Measurements from ENCODE around the gene IFNA1.

The IFNA1 gene

GRCh38 chr9:21450733-21451394, 10.6 kb downstream of the IFNA1 start:
- Histone ChIP-seq H3K27ac (ENCODE audit: low read depth, low read length) (no peak overlapping the region), H3K9me3 (ENCODE audit: control insufficient read depth, insufficient read depth, low read depth, low read length) (no peaks in the 10 kb centered on the region), H3K4me1 (ENCODE audit: control insufficient read depth, insufficient read depth, low read length) (peaks cover 5% of the 10 kb centered on the region; the same call in 1 of the 2 replicates), H3K36me3 (ENCODE audit: control insufficient read depth, insufficient read depth, low read length) (no peaks in the 10 kb centered on the region), H3K9ac (ENCODE audit: low read length) (no peak overlapping the region), H3K27me3 (ENCODE audit: control insufficient read depth, insufficient read depth, low read length) (no peaks in the 10 kb centered on the region), H3K4me3 (ENCODE audit: low read depth, low read length) (no peak overlapping the region)

GRCh38 chr9:21452681-21453080, 12.4 kb downstream of the IFNA1 start:
- no peaks in the 10 kb centered on the region for H3K27me3 ChIP-seq (ENCODE audit: control insufficient read depth, insufficient read depth, low read length)
- H3K36me3 ChIP-seq (ENCODE audit: control insufficient read depth, insufficient read depth, low read length), result no peaks in the 10 kb centered on the region
- peaks cover 5% of the 10 kb centered on the region; the same call in 1 of the 2 replicates for H3K4me1 ChIP-seq (ENCODE audit: control insufficient read depth, insufficient read depth, low read length)
- no peak overlapping the region for H3K4me3 ChIP-seq (ENCODE audit: low read depth, low read length)
- no peak overlapping the region for H3K27ac ChIP-seq (ENCODE audit: low read depth, low read length)
- no peaks in the 10 kb centered on the region for H3K9me3 ChIP-seq (ENCODE audit: control insufficient read depth, insufficient read depth, low read depth, low read length)
- H3K9ac ChIP-seq (ENCODE audit: low read length), result no peak overlapping the region

DNA sequence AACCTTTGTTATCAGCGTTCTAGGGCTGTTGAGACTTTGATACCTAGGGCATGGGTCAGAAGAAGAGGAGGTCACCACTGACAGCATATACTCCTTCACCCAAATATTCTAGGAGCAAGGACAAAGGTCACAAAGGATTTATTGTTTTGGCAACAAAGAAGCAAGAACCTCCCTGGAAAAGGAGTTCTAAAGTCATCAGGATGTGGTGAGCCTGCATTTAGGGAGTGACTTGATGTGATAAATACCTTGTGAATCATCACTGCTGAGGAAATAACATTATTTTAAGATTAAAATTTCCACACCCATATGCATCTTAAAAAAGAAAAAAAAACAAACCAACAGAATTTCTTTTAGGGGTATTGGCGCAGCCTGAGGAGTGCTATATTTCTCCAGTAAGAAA, 13.9 kb downstream of the IFNA1 start:
- Histone ChIP-seq H3K27me3 (ENCODE audit: control insufficient read depth, insufficient read depth, low read length) (no peaks in the 10 kb centered on the region), H3K4me3 (ENCODE audit: low read depth, low read length) (no peak overlapping the region), H3K4me1 (ENCODE audit: control insufficient read depth, insufficient read depth, low read length) (peaks cover 5% of the 10 kb centered on the region; the same call in 1 of the 2 replicates), H3K9ac (ENCODE audit: low read length) (no peak overlapping the region), H3K27ac (ENCODE audit: low read depth, low read length) (no peak overlapping the region), H3K9me3 (ENCODE audit: control insufficient read depth, insufficient read depth, low read depth, low read length) (no peaks in the 10 kb centered on the region), H3K36me3 (ENCODE audit: control insufficient read depth, insufficient read depth, low read length) (no peaks in the 10 kb centered on the region)

DNA sequence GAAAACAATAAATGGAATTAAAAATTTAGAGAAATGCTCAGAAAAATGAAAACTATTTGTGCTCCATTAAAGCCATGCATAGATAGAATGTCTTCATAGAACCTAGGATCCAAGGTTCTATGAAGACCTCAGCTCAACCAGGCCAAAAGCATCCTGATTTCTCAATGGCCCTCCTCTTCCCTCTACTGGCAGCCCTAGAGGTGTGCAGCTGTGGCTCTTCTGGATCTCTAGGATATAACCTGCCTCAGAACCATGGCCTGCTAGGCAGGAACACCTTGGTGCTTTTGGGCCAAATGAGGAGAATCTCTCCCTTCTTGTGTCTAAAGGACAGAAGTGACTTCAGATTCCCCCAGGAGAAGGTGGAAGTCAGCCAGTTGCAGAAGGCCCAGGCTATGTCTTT, 15.1 kb downstream of the IFNA1 start:
- Histone ChIP-seq H3K9me3 (ENCODE audit: control insufficient read depth, insufficient read depth, low read depth, low read length) (no peaks in the 10 kb centered on the region), H3K9ac (ENCODE audit: low read length) (no peak overlapping the region), H3K27me3 (ENCODE audit: control insufficient read depth, insufficient read depth, low read length) (no peaks in the 10 kb centered on the region)

GRCh38 chr9:21461377-21461776, 21.1 kb downstream of the IFNA1 start:
- Histone ChIP-seq H3K4me1 (ENCODE audit: control insufficient read depth, insufficient read depth, low read length) (no peaks in the 10 kb centered on the region), H3K36me3 (ENCODE audit: control insufficient read depth, insufficient read depth, low read length) (no peaks in the 10 kb centered on the region), H3K27me3 (ENCODE audit: control insufficient read depth, insufficient read depth, low read length) (no peaks in the 10 kb centered on the region), H3K9me3 (ENCODE audit: control insufficient read depth, insufficient read depth, low read depth, low read length) (peaks cover 16% of the 10 kb centered on the region), H3K4me3 (ENCODE audit: low read depth, low read length) (no peak overlapping the region), H3K27ac (ENCODE audit: low read depth, low read length) (no peak overlapping the region), H3K9ac (ENCODE audit: low read length) (no peak overlapping the region)

More for the DNA sequence above, 15.1 kb downstream of the IFNA1 start:
- Histone ChIP-seq H3K27ac (ENCODE audit: low read depth, low read length) (no peak overlapping the region), H3K36me3 (ENCODE audit: control insufficient read depth, insufficient read depth, low read length) (no peaks in the 10 kb centered on the region), H3K4me1 (ENCODE audit: control insufficient read depth, insufficient read depth, low read length) (peaks cover 5% of the 10 kb centered on the region; the same call in 1 of the 2 replicates), H3K4me3 (ENCODE audit: low read depth, low read length) (no peak overlapping the region)

DNA sequence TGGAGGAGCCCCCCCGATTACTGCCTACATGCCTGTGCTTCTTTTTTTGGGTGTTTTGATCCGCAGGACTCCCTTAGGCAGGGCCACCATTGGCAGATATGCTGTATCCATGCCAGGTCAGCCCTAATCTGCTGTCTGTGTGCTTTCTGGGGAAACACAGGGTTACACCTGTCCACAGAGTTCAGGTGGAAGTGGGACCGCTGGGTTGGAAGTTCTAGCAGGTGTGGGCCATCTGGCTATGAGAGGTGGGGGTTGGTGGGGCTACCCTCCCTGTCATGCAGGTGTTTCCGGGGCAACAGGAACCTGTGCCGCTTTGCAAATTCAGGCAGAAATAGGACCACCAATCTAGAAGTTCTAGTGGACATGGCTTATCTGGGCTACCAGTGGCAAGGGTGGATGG, 24.9 kb downstream of the IFNA1 start:
- Histone ChIP-seq H3K27ac (ENCODE audit: low read depth, low read length) (no peak overlapping the region), H3K9me3 (ENCODE audit: control insufficient read depth, insufficient read depth, low read depth, low read length) (peaks cover 16% of the 10 kb centered on the region), H3K36me3 (ENCODE audit: control insufficient read depth, insufficient read depth, low read length) (no peaks in the 10 kb centered on the region), H3K9ac (ENCODE audit: low read length) (no peak overlapping the region), H3K4me3 (ENCODE audit: low read depth, low read length) (no peak overlapping the region), H3K4me1 (ENCODE audit: control insufficient read depth, insufficient read depth, low read length) (no peaks in the 10 kb centered on the region), H3K27me3 (ENCODE audit: control insufficient read depth, insufficient read depth, low read length) (no peaks in the 10 kb centered on the region)

DNA sequence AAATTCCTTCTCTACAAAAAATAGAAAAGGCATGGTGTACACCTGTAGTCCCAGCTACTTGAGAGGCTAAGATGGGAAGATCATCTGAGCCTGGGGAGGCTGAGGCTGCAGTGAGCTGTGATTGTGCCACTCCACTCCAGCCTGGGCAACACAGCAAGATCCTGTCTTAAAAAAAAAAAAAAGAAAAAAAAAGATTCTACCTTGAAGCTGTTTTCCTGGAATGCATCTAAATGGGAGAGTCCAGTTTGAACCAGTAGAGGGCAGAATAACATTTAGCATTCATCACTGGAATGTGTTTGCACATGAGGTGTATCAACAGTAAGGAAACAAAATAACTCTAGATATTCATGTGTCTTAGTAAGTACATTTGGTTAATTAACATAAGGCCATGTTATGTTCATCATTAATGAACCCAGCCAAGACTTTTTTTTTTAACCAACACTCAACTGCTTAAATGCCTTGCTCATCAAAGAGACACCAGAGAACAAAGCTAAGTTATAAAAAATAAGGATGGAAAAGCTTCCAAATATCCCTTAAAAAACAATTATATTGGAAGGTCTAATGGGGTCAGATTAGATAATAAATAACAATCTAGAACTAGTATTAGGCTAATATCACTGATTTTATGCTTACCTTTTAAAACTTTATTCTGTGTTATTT, 25.8 kb downstream of the IFNA1 start:
- Histone ChIP-seq H3K27ac (ENCODE audit: low read depth, low read length) (no peak overlapping the region), H3K4me3 (ENCODE audit: low read depth, low read length) (no peak overlapping the region), H3K4me1 (ENCODE audit: control insufficient read depth, insufficient read depth, low read length) (peaks cover under 1% of the 10 kb centered on the region; the same call in 1 of the 2 replicates), H3K27me3 (ENCODE audit: control insufficient read depth, insufficient read depth, low read length) (no peaks in the 10 kb centered on the region), H3K9ac (ENCODE audit: low read length) (no peak overlapping the region), H3K9me3 (ENCODE audit: control insufficient read depth, insufficient read depth, low read depth, low read length) (peaks cover 16% of the 10 kb centered on the region), H3K36me3 (ENCODE audit: control insufficient read depth, insufficient read depth, low read length) (no peaks in the 10 kb centered on the region)

DNA sequence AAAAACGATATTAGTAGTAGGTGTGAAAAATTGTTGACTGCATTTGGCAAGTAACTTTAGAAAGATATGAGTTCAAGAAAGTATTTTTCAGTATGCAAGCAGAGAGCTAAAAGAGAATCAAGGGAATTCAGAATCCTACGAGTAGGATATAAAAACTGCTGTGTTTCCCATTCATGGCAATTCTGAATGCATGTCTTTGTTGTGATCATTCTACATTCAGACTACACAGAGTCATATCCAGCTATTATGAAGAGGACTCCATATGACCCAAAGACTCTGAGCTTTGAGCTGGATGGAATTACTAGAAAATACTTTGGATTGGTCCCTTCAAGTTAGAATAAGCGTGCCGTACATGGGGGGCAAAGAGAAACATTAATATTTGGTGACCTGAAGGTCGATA, 29.9 kb downstream of the IFNA1 start:
- no peak overlapping the region for H3K9ac ChIP-seq (ENCODE audit: low read length)
- H3K9me3 ChIP-seq (ENCODE audit: control insufficient read depth, insufficient read depth, low read depth, low read length), result no peaks in the 10 kb centered on the region
- H3K27ac ChIP-seq (ENCODE audit: low read depth, low read length), result no peak overlapping the region
- H3K36me3 ChIP-seq (ENCODE audit: control insufficient read depth, insufficient read depth, low read length), result no peaks in the 10 kb centered on the region
- no peaks in the 10 kb centered on the region for H3K27me3 ChIP-seq (ENCODE audit: control insufficient read depth, insufficient read depth, low read length)
- H3K4me3 ChIP-seq (ENCODE audit: low read depth, low read length), result no peak overlapping the region
- H3K4me1 ChIP-seq (ENCODE audit: control insufficient read depth, insufficient read depth, low read length), result peaks cover 6% of the 10 kb centered on the region; the same call in 1 of the 2 replicates

DNA sequence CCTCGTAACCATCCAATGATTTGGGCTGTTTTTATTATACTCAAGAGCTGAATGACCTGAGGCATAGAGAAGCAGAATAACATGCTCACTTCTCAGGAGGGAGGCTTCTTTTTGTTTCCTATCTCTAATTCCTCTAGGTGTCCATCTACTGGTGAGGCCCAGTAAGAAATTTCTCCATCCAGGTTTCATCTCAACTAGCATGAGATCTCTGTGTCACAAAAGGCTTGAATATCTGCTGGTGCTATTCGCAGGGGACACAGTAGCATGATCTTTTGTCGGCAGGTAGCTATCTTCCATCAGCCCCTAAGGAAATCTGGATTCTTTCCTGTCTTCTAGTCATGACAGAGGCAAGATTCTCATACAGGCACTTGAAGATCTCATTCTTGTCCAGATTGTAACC, 33.0 kb downstream of the IFNA1 start:
- no peak overlapping the region for H3K9ac ChIP-seq (ENCODE audit: low read length)
- H3K27me3 ChIP-seq (ENCODE audit: control insufficient read depth, insufficient read depth, low read length), result no peaks in the 10 kb centered on the region
- H3K4me3 ChIP-seq (ENCODE audit: low read depth, low read length), result no peak overlapping the region
- no peaks in the 10 kb centered on the region for H3K36me3 ChIP-seq (ENCODE audit: control insufficient read depth, insufficient read depth, low read length)
- no peaks in the 10 kb centered on the region for H3K9me3 ChIP-seq (ENCODE audit: control insufficient read depth, insufficient read depth, low read depth, low read length)
- H3K4me1 ChIP-seq (ENCODE audit: control insufficient read depth, insufficient read depth, low read length), result peaks cover 6% of the 10 kb centered on the region; the same call in 1 of the 2 replicates
- no peak overlapping the region for H3K27ac ChIP-seq (ENCODE audit: low read depth, low read length)

DNA sequence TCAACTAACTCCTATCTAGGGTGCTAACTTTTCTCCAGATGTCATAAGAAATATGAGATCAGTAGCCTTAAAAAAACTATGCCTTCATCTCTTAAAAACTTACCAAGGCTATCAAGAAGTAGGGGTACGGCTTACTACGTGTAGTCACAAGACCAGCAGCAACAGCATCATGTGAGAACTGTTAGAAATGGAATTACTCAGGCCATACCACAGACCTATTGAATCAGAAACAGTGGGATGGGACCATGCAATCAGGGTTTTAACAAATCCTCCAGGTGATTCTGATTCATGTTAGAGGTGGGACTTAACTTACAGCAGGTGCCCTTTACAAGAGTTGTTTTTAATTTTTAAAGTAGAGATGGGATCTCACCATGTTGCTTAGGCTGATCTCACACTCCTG, 37.2 kb downstream of the IFNA1 start:
- Histone ChIP-seq H3K9ac (ENCODE audit: low read length) (no peak overlapping the region), H3K27ac (ENCODE audit: low read depth, low read length) (no peak overlapping the region), H3K27me3 (ENCODE audit: control insufficient read depth, insufficient read depth, low read length) (no peaks in the 10 kb centered on the region), H3K36me3 (ENCODE audit: control insufficient read depth, insufficient read depth, low read length) (no peaks in the 10 kb centered on the region), H3K4me1 (ENCODE audit: control insufficient read depth, insufficient read depth, low read length) (no peaks in the 10 kb centered on the region), H3K9me3 (ENCODE audit: control insufficient read depth, insufficient read depth, low read depth, low read length) (no peaks in the 10 kb centered on the region), H3K4me3 (ENCODE audit: low read depth, low read length) (no peak overlapping the region)

GRCh38 chr9:21479152-21479702, 39.0 kb downstream of the IFNA1 start:
- no peak overlapping the region for H3K27ac ChIP-seq (ENCODE audit: low read depth, low read length)
- no peaks in the 10 kb centered on the region for H3K27me3 ChIP-seq (ENCODE audit: control insufficient read depth, insufficient read depth, low read length)
- no peaks in the 10 kb centered on the region for H3K9me3 ChIP-seq (ENCODE audit: control insufficient read depth, insufficient read depth, low read depth, low read length)
- H3K9ac ChIP-seq (ENCODE audit: low read length), result no peak overlapping the region
- H3K4me1 ChIP-seq (ENCODE audit: control insufficient read depth, insufficient read depth, low read length), result no peaks in the 10 kb centered on the region
- H3K36me3 ChIP-seq (ENCODE audit: control insufficient read depth, insufficient read depth, low read length), result no peaks in the 10 kb centered on the region
- H3K4me3 ChIP-seq (ENCODE audit: low read depth, low read length), result no peak overlapping the region
